NCI-H2029 treated with DMSO at 0.1 percent for 48 hours (cell line): ENCODE results near the gene PNLIPRP2.

Source experiments
- DNase-seq: peaks from one replicate; lab custom pipeline; 2025; lab: John Stamatoyannopoulos, UW

The PNLIPRP2 gene

GRCh38 chr10:116620423-116621400 is at the start of gene PNLIPRP2:
Gene PNLIPRP2 (plus strand): TSS chr10:116620953.
- no peak for DNase-seq

GRCh38 chr10:116574797-116575196 is 46.0 kb upstream of the PNLIPRP2 start:
- no peak for DNase-seq

GRCh38 chr10:116587878-116588591 is 32.7 kb upstream of the PNLIPRP2 start:
- DNase-seq, result no peak

- no peak for DNase-seq
These were observed 31.8 kb upstream of the PNLIPRP2 start for GRCh38 chr10:116588995-116589394.

GRCh38 chr10:116589926-116590325 is 30.8 kb upstream of the PNLIPRP2 start:
- DNase-seq, result no peak

- no peak for DNase-seq
These were observed 29.9 kb upstream of the PNLIPRP2 start, which contains the start of gene PNLIPRP1 for GRCh38 chr10:116590590-116591444. Gene PNLIPRP1 (plus strand): TSS chr10:116590959. CDS start chr10:116591130, 171 bp downstream.

GRCh38 chr10:116593139-116593740 is 27.5 kb upstream of the PNLIPRP2 start:
- no peak for DNase-seq

- no peak for DNase-seq
These were observed 26.2 kb upstream of the PNLIPRP2 start for GRCh38 chr10:116594525-116595035.

GRCh38 chr10:116596062-116596461 is 24.7 kb upstream of the PNLIPRP2 start:
- no peak for DNase-seq

GRCh38 chr10:116597543-116597942 is 23.2 kb upstream of the PNLIPRP2 start:
- DNase-seq, result no peak

GRCh38 chr10:116598329-116598728 is 22.4 kb upstream of the PNLIPRP2 start:
- no peak for DNase-seq

- DNase-seq, result no peak
These were observed 20.8 kb upstream of the PNLIPRP2 start for GRCh38 chr10:116599991-116600390.

GRCh38 chr10:116602648-116603400 is 17.9 kb upstream of the PNLIPRP2 start:
- no peak for DNase-seq

GRCh38 chr10:116606061-116606483 is 14.7 kb upstream of the PNLIPRP2 start:
- no peak for DNase-seq

- DNase-seq, result no peak
These were observed 13.4 kb upstream of the PNLIPRP2 start for GRCh38 chr10:116607336-116607735.

- no peak for DNase-seq
These were observed 11.8 kb upstream of the PNLIPRP2 start for GRCh38 chr10:116608686-116609594.

GRCh38 chr10:116610443-116611152 is 10.2 kb upstream of the PNLIPRP2 start:
- DNase-seq, result no peak

GRCh38 chr10:116611153-116611545 is 9.6 kb upstream of the PNLIPRP2 start:
- DNase-seq, result no peak
